Right cardiac atrium (tissue), 5 donors: ENCODE results near the gene PLD6. TPM values are rescaled to one million over a fixed set of nuclear protein-coding genes. Genes with fewer than 3 reads are reported as not detected.
"Not testable (repeated sequence)": the region's sequence is repeated elsewhere in the genome, so short reads cannot be mapped to it uniquely, and the experiment has no call there.

Experiments used
- ATAC-seq, 2 donors: fragments of 200-7000 bp; cut with Tn5 transposase; one replicate each; pipeline versions ENCODE4 v1.8.0 to v1.9.1; 2020; ENCODE audit warnings: moderate library complexity in 2 of 2, mild to moderate bottlenecking in 1 of 2
- DNase-seq, 3 donors: peaks; one replicate each; pipeline ENCODE4 v3.0.0-alpha.2; 2020
- H3K27ac ChIP-seq: one replicate; pipeline ENCODE4 v1.5.1; 2013; ENCODE audit warnings: mild to moderate bottlenecking, low read length, control low read depth, moderate library complexity
- H3K27me3 ChIP-seq: one replicate; pipeline ENCODE4 v1.6.1; 2013; ENCODE audit not compliant: control insufficient read depth, insufficient read depth
- H3K4me1 ChIP-seq: one replicate; pipeline ENCODE4 v1.6.1; 2013; ENCODE audit warnings: low read length; ENCODE audit not compliant: control insufficient read depth, insufficient read depth
- H3K4me3 ChIP-seq: one replicate; pipeline ENCODE4 v1.5.1; 2013; ENCODE audit warnings: low read length, control low read depth
- H3K9me3 ChIP-seq: one replicate; pipeline ENCODE4 v1.6.1; 2013; ENCODE audit warnings: low read length; ENCODE audit not compliant: control insufficient read depth
- WGBS: extraction: QIAGEN DNeasy Blood & Tissue Kit; methylation state at CpG from one replicate; pipeline ENCODE4 v1.1.7; 2013; 5-methylcytosine and 5-hydroxymethylcytosine counted together
- intact Hi-C, 4 donors: fragments of 100-400 bp; cut with DNase I; formaldehyde crosslinking; loops; one replicate each; pipeline versions ENCODE4 v1.11.0 to v1.14.0; 2022 to 2023
- polyA plus RNA-seq: library from polyadenylated mRNA; stranded (reverse); fragments of 200-250 nt; gene quantifications from one replicate; pipeline ENCODE4 v1.2.3, GENCODE V29; 2013
- total RNA-seq, 4 donors: library from RNA; stranded (reverse); fragmentation: NEBNext Ultra II Directional; extraction: Animal tissue kit (Norgen Biotek cat#: 25700); gene quantifications; one replicate each; pipeline ENCODE4 v1.2.1, GENCODE V29; 2021
- donor health status: healthy with polysubstance abuse.
- donor health status: DM: no; HTN: yes; CAD: no.
- donor health status: DM: no; HTN: no; CAD: no.
- donor health status: DM: no; HTN: yes; CAD: no; lungs with severe emphysema.
- donor health status: DM: yes; HTN: yes; CAD: no.

PLD6 gene
- total and polyA plus RNA-seq, 5 donors: 2.9 to 5.4 (median 3.8) TPM

DNA sequence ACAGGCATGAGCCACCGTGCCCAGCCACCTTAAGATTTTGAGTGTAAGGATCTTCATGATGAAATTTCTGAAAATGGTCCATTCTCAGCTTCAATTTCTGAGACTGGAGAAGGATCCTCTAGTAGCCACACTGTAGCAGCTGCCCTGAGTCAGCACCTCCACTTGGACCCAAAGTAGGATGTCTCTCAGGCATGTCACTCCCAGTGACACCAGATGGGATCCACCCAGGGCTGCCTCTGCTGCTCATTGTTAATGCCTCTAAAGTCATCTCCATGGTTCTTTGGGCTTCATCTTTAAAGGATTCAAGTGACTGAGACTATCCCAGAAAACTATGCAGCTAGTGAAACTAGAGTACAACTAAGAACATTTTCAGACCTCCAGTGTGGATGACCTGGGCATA lies 7.9 kb downstream of the PLD6 start:
- ATAC-seq: no peak
- no peak overlapping the region for H3K4me3 ChIP-seq
- intact Hi-C loops: no loop called here
- H3K27ac ChIP-seq: no peak overlapping the region
- 90% methylated on average over 1 of the region's 1 CpG for whole genome bisulfite sequencing
- H3K9me3 ChIP-seq: no peaks in the 10 kb centered on the region
- DNase-seq: peak in 1 of 3 donors; percentile 1
- H3K4me1 ChIP-seq: peaks cover 2% of the 10 kb centered on the region
- no peaks in the 10 kb centered on the region for H3K27me3 ChIP-seq

DNA sequence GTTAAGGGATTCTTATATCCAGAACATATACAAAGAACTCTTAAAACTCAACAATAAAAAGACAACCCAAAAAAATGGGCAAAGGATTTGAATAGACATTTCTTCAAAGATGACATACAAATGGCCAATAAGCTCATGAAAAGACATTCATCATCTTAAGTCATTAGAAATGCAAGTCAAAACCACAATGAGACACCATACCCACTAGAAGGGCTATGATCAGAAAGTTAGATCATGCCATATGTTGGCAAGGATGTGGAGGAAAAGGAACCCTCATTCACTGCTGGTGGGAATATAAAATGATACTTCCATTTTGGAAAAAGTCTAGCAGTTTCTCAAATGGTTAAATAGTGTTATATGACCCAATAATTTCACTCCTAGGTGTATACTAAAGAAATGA lies 9.4 kb downstream of the PLD6 start:
- DNase-seq: no peak
- Histone ChIP-seq H3K27me3 (no peaks in the 10 kb centered on the region), H3K9me3 (no peaks in the 10 kb centered on the region), H3K4me1 (no peaks in the 10 kb centered on the region), H3K27ac (no peak overlapping the region), H3K4me3 (no peak overlapping the region)
- intact Hi-C loops: no loop called here
- no peak for ATAC-seq

DNA sequence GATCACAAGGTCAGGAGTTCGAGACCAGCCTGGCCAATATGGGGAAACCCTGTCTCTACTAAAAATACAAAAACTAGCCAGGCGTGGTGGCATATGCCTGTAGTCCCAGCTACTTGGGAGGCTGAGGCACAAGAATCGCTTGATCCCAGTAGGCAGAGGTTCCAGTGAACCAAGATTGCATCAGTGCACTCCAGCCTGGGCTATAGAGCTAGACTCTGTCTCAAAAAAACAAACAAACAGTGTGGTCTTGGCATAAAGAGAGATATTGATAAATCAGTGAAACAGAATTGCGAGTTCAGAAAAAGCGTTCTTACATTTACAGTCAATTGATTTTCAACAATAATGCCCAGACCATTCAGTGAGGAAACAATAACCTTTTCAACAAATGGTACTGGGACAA lies 10.7 kb downstream of the PLD6 start:
- not testable (repeated sequence) for ATAC-seq
- WGBS: 92% methylated on average over 5 of the region's 5 CpGs

DNA sequence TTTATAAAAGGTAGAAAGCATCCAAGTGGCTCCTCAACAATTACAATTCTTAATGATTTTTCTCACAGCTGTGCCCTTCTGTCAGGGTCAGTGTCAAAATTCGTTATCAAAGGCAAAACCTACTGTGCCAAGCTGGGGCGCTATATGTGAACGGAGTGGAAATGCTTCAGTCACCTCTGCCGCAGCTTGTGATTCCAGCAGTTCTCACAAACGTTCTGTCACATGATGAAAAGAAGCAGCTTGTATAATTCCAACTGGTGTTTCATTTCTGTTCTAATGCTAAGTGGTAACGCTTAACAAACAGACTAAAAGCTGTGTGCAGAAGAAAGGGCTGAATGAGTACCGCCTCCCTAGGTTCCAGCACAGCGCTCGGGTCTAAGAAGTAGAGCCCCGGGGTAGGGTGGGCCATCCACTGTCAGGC lies 14.2 kb downstream of the PLD6 start:
- ATAC-seq (no peak), DNase-seq (no peak)
- H3K27ac ChIP-seq: peak overlapping the region; percentile 74
- H3K4me1 ChIP-seq: peaks cover 2% of the 10 kb centered on the region
- no peaks in the 10 kb centered on the region for H3K9me3 ChIP-seq
- intact Hi-C loops: no loop called here
- no peak overlapping the region for H3K4me3 ChIP-seq
- no peaks in the 10 kb centered on the region for H3K27me3 ChIP-seq
- WGBS: 46% methylated on average over 10 of the region's 10 CpGs

More for the DNA sequence above, 10.7 kb downstream of the PLD6 start:
- H3K4me1 ChIP-seq, H3K9me3 ChIP-seq, H3K27ac ChIP-seq, intact Hi-C loops, H3K27me3 ChIP-seq, DNase-seq, H3K4me3 ChIP-seq: not testable (repeated sequence)

DNA sequence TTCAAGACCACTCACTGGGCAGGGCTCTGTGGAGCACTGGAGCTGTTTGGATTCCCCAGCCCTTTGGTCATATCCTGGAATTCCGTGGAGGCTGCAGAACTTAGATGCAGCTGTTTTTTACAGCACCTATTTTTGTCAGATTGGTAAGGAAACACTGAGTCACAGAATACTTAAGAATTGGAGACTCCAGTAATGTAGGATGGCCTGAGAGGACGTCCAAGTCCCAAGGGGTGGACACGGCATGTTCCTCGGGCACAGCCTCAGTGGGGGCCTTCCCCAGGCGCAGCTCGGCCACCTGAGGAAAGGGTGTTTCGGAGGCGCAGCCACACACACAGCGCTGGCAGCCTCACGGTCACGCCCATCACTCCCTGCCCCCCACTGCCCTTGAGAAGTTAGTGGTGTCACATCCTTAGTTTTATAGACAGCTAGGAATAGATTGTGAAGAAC lies 14.8 kb downstream of the PLD6 start:
- Histone ChIP-seq H3K4me3 (no peak overlapping the region), H3K27me3 (no peaks in the 10 kb centered on the region), H3K4me1 (peaks cover 2% of the 10 kb centered on the region), H3K27ac (peak overlapping the region; percentile 4), H3K9me3 (no peaks in the 10 kb centered on the region)
- ATAC-seq (peak; percentile 76 to 82), DNase-seq (peak; percentile 43 to 75 (median 74))
- 34% methylated on average over 11 of the region's 11 CpGs for WGBS
- intact Hi-C loops: no loop called here

DNA sequence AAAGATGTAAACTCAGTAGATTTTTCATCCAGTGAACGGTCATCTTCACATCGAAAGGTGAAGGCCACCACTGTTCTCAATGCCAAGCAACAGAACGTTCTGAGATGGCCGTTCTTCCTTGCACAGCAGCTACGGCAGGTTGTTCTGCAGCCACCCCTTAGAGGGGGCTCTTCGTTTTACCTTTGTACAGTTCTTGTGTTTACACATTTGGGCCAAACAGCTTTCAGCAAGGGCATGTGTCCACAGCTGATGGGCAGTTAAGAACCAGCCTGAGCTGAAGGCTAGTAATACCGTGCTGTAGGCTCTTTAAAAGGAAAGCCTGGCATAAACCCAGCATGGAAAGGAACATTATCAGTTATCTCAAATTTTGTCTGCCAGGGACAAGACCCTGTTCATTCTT lies 15.9 kb downstream of the PLD6 start:
- intact Hi-C loops: no loop called here
- no peak overlapping the region for H3K4me3 ChIP-seq
- 62% methylated on average over 7 of the region's 7 CpGs for WGBS
- no peak overlapping the region for H3K27ac ChIP-seq
- DNase-seq (peak in 1 of 3 donors; percentile 20), ATAC-seq (peak; percentile 39 to 56)
- no peaks in the 10 kb centered on the region for H3K27me3 ChIP-seq
- peaks cover 3% of the 10 kb centered on the region for H3K4me1 ChIP-seq
- no peaks in the 10 kb centered on the region for H3K9me3 ChIP-seq

DNA sequence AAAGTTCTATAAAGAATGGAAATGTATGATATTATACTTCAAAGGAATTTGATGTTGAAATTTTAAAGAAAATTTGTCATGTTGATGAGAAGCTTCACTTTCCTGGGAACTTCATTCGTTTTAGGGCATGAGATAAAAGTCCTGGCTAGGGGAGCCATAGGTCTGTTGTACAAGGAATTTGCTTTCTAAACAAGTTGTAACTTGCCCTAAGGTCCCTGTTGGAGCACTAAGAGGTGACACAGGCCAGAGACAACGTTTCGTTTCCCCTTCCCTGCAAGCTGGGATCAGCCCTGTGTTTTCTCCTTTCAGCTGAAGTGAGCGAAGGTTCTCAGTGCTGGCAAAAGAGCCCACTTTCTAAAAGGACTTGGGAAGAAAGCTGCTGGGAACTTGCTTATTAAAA lies 16.6 kb downstream of the PLD6 start:
- Histone ChIP-seq H3K27ac (no peak overlapping the region), H3K9me3 (no peaks in the 10 kb centered on the region), H3K4me3 (no peak overlapping the region), H3K4me1 (peaks cover 5% of the 10 kb centered on the region), H3K27me3 (no peaks in the 10 kb centered on the region)
- intact Hi-C loops: no loop called here
- ATAC-seq: no peak
- peak in 1 of 3 donors; percentile 7 for DNase-seq
- 65% methylated on average over 4 of the region's 4 CpGs for WGBS

DNA sequence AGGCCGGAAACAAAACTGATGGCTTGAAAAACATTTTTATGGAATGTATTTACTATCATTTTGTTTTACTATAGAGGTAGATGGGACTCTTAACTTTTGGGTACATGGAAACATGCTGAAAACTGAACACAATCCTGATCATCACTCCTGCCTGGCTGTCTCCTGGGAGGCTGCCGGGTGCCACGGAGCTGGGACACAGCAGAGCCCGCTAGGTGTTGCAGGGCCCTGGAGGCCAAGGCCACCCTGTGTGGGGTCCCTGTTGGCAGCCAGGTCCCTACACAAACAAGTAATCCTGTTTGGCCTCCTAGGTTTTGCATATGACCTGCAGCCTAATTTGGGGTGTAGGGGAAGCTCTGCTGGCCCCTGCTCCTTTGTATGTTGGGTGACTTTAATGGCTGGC lies 17.5 kb downstream of the PLD6 start:
- WGBS: 91% methylated on average over 4 of the region's 4 CpGs
- intact Hi-C loops: no loop called here
- ATAC-seq (no peak), DNase-seq (no peak)
- Histone ChIP-seq H3K4me1 (peaks cover 5% of the 10 kb centered on the region), H3K27ac (no peak overlapping the region), H3K27me3 (no peaks in the 10 kb centered on the region), H3K4me3 (no peak overlapping the region), H3K9me3 (no peaks in the 10 kb centered on the region)

DNA sequence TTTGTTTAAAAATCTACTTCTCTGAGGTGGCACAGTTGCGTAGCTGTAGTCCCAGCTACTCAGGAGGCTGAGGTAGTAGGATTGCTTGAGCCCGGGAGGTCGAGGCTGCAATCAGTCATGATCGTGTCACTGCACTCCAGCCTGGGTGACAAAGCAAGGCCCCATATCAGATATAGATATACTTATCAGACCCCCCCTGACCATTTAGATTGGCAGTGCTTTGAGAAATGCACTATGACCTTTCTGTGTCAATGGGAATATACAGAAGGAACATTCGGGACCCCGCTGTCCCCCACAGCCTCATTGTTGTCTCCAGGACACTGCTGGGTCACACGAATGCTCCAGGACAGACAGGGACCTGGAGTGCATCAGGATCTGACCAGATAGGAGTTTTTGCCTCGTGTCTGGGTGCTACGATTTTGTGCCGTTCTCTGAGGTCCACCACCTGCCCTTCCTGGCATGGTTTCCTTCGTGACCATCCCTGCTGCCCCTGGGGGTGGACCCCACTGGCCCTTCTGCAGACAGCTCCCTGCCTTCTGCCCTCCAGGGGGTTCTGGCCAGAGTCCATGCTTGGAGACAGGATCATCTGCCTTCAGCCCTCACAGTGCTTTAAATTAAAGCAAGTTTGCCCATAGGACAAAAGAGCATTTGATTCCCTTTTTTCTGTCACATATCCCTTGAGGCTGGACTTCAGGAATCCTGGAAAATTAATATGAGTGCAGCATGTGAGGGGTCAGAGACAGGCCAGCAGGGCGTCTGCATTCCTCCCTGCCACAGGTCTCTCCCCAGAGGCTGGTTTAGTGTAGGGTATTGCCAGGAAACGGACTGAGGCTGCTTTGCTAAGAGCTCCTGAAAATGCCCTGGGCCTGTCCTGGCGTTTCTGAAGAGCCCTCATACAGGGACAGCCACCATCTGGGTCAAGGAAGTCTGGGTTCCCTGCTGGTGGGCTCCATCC lies 19.3 kb downstream of the PLD6 start:
- no peak overlapping the region for H3K27ac ChIP-seq
- no peaks in the 10 kb centered on the region for H3K27me3 ChIP-seq
- peaks cover 5% of the 10 kb centered on the region for H3K4me1 ChIP-seq
- DNase-seq: no peak
- intact Hi-C loops: no loop called here
- ATAC-seq: no peak
- WGBS: 70% methylated on average over 14 of the region's 14 CpGs
- no peak overlapping the region for H3K4me3 ChIP-seq
- H3K9me3 ChIP-seq: no peaks in the 10 kb centered on the region

DNA sequence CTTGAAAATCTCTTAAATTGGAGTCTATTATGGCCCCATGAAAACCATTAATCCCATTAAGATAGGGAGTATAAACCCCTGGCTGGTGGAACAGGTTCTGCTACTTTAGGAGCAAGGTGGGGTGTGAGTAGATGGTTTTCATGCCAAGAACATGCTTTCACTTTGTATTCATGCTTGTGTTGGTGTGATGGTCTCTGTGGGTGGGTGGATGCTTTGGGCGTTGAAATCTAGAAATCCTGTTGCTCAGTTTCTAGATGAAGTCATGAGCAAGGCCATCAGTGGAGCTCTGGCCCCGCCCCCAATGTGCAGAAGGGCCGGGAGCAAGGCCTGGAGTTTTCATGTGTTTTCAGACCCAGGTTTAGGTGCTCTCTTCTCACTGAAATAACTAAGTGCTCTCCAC lies 20.1 kb downstream of the PLD6 start:
- no peak overlapping the region for H3K27ac ChIP-seq
- 56% methylated on average over 3 of the region's 3 CpGs for WGBS
- intact Hi-C loops: no loop called here
- H3K4me1 ChIP-seq: peaks cover 5% of the 10 kb centered on the region
- DNase-seq: no peak
- ATAC-seq: no peak
- H3K27me3 ChIP-seq: no peaks in the 10 kb centered on the region
- H3K4me3 ChIP-seq: no peak overlapping the region
- no peaks in the 10 kb centered on the region for H3K9me3 ChIP-seq

DNA sequence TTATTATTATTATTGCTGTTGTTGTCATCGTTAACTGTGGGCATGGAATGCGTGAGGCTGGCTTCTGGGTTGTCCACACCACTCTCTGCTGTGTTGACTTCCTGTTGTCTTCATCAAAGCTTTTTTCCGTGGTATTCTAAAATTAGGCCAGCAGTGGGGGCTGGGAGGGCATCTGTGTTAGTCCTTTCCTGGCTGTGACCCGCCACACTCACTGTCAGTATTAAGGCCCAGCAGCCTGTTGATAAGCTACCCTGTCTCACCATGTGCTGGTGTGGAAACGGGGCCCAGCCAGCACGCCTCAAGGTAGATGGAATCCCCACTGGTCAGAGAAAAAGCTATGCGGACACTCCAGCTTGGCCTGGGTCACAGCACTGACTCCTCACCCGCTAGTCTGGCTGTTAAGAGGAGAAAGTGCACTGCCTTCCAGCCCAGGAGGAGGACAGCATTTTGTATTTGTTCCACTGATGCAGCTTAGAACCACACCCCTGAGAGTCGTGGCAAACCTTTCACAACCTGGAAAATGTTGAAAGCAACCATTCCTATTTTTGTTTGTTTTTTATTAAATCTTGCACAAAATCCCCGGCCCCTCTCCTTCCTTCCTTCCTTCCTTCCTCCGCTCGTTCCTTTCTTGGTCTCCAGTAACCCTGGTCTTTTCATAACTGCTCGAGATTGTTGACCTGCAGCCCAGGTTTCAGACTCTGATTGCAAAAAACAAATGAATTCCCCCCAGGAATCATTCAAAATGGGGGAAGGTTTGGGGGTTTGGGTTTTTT lies 21.0 kb downstream of the PLD6 start:
- H3K4me3 ChIP-seq, H3K27me3 ChIP-seq, intact Hi-C loops, H3K27ac ChIP-seq, H3K4me1 ChIP-seq, H3K9me3 ChIP-seq, DNase-seq: not testable (repeated sequence)
- WGBS: 50% methylated on average over 13 of the region's 13 CpGs
- ATAC-seq: peak in 1 of 2 donors; percentile 12
